SH-SY5Y (cell line): Measurements from ENCODE around the gene THSD4.

ENCODE experiments used
- GATA2 ChIP-seq: IDR thresholded peaks from 2 replicates; pipeline ENCODE4 v1.6.1; 2011; ENCODE audit warnings: mild to moderate bottlenecking, low read depth, low read length
- GATA3 ChIP-seq: IDR thresholded peaks from 2 replicates; pipeline ENCODE4 v1.6.1; 2011; ENCODE audit warnings: low read depth, mild to moderate bottlenecking, low read length, moderate library complexity

The THSD4 gene

GRCh38 chr15:71630475-71630809 is 515.2 kb downstream of the THSD4 start:
- TF ChIP-seq GATA3 = no peak
- TF ChIP-seq GATA2 = no peak

DNA sequence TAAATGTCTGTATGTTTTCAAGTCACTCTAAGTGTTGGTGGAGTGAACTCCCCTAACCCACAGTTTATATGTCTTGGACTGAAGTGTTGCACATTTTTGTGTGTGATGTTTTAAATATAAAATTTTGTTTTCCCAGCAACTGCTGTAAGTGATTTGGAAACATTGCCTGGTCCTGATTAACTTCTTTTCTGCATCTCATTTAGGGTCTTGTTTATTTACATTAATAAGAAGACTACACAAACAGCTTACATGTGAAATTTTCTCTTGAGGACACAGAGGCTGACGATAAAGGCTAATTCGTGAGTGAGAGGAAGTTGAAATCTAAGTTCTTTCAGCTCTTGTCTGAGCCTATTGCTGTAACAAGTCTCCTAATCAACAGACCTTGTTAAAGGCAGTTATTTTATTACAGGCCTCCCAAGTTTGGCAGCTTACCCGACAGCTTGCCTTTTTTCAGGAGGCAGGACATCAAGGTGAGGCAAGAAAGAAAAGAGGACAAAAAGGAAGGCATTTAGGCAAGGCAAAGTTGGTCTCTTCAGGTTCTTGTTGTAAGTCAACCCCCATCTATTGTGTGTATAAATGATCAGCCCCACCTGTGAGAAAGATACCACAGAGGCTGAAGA is 517.4 kb downstream of the THSD4 start:
- TF ChIP-seq GATA2 (no peak), GATA3 (no peak)

DNA sequence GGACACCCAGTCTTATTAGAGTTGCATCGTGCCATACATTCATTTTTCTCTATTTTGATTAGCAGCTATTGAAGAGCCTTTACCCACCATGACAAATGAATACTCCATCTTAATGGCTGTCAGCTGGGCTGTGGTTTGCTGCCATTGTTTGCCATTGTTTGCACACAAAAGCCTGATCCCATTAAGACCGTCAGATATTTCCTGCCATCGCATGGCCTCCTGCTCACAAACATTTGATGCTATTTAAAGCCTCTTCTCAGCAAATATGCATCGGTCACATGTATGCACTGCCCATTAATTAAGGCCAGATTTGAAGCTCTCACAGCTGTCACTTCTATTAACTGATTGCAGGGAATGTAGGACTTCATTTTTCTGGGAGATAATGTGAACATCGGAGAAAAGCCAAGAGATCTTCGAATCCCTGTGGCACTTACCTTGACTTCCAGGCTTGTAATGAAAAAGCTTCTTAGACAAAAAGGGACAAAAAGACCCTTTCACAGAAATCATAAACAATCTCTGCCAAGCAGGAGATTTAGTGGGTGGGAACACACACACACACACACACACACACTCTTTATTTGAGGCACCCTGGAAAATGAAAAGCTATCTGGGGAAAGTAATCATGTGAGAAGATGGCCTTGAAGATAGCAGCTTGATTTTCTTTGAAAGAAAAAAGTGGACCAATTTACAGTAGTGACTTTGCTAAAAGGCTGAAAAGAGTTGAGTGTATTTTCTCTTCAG is 519.7 kb downstream of the THSD4 start:
- no peak for TF ChIP-seq GATA3
- no peak for TF ChIP-seq GATA2

GRCh38 chr15:71635735-71636134 is 520.5 kb downstream of the THSD4 start:
- no peak for TF ChIP-seq GATA2
- no peak for TF ChIP-seq GATA3

GRCh38 chr15:71638876-71639275 is 523.6 kb downstream of the THSD4 start:
- no peak for TF ChIP-seq GATA3
- TF ChIP-seq GATA2 = no peak

- TF ChIP-seq GATA2 = no peak
- TF ChIP-seq GATA3 = no peak
Measured at GRCh38 chr15:71639471-71639870, 524.2 kb downstream of the THSD4 start.

GRCh38 chr15:71643918-71644317 is 528.6 kb downstream of the THSD4 start:
- TF ChIP-seq GATA2 (no peak), GATA3 (no peak)

- TF ChIP-seq GATA2 (no peak), GATA3 (no peak)
Measured at GRCh38 chr15:71646767-71647486, 531.7 kb downstream of the THSD4 start.

DNA sequence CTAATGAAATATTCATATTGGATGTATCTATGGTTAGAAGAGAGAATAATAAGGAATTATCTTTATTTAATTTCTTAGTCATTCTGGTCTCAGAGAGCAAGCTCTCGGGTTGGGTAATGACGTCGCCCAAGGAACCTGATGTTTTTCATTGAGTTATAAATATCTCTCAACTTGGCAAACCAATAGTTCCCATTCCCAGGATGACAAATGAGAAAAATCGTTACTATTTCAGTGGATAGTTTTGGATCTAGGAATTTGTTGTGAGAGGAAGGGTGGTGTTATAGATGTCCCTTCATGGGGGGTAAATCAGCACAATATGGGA is 532.2 kb downstream of the THSD4 start:
- no peak for TF ChIP-seq GATA3

DNA sequence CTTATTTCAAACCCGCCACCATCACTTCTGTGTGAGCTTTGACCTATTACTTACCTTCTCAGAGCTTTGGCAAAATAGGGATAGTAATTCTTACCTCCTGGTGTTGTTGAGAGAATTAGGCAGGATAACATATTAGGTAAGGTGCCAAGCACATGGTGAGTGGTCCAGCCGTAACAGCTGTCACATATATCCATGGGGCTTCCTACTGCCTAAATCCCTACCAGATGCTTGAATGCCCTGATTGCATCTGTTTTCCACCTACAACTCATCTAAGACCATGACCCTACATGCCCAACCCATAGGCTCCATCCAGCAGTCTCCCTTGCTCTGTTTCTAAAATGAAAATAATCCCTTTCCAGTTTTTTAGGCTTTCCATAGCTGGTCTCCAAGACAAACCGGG is 532.8 kb downstream of the THSD4 start:
- TF ChIP-seq GATA3 (no peak), GATA2 (no peak)

GRCh38 chr15:71649894-71650293 is 534.6 kb downstream of the THSD4 start:
- TF ChIP-seq GATA2 = no peak
- no peak for TF ChIP-seq GATA3

GRCh38 chr15:71650603-71651002 is 535.3 kb downstream of the THSD4 start:
- TF ChIP-seq GATA2 (no peak), GATA3 (no peak)

GRCh38 chr15:71651750-71652186 is 536.5 kb downstream of the THSD4 start:
- no peak for TF ChIP-seq GATA3
- no peak for TF ChIP-seq GATA2

DNA sequence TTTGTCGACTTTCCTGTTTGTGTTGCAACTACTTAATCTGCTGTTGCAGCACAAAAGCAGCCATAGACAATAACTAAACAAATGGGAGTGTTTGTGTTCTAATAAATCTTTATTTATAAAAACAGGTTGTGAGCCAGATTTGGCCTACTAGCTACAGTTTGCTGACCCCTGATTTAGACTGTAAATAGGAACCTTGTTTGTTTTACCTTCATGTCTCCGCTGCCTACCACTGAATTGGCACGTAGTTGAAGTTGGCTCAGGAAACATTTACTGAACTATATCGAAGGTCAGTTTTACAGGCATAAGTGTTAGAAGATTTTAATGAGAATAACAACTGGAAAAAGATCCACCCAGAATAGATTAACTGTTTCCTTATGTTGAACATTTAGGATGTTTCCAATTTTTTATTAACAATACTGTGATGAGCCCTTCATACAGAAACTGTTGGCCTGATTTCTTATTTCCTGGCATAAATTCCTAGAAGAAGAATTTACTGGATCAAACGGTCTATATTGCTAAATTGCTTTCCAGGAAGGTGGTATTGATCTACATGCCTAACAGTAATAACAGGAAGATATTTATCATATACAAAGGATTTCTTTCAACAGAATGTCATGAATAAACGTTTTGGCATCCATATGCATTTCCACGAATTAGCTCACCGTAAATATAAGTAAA is 538.9 kb downstream of the THSD4 start:
- no peak for TF ChIP-seq GATA3
- no peak for TF ChIP-seq GATA2

GRCh38 chr15:71654720-71655174 is 539.5 kb downstream of the THSD4 start:
- TF ChIP-seq GATA2 (peak; percentile 52), GATA3 (no peak)
